Fibroblast of lung (primary cell): ENCODE data around the gene TGM2. TPM values are rescaled to one million over a fixed set of nuclear protein-coding genes. Genes with fewer than 3 reads are reported as not detected.

Experiments used
- DNase-seq, 2 donors: peaks; one replicate each; pipeline versions ENCODE4 v3.0.0 to v3.0.0-alpha.2; 2010; ENCODE audit warnings: low read depth in 2 of 2
- H2AFZ ChIP-seq: 2 replicates; pipeline ENCODE4 v1.5.1; 2012; ENCODE audit warnings: low read length, control low read depth, inconsistent platforms
- H3K27ac ChIP-seq: 2 replicates; pipeline ENCODE4 v1.5.1; 2011; ENCODE audit warnings: low read length, control low read depth; ENCODE audit not compliant: insufficient read depth
- H3K27me3 ChIP-seq: 2 replicates; pipeline ENCODE4 v1.5.1; 2011; ENCODE audit warnings: mild to moderate bottlenecking, low read length; ENCODE audit not compliant: control insufficient read depth, insufficient read depth
- H3K36me3 ChIP-seq: 2 replicates; pipeline ENCODE4 v1.5.1; 2011; ENCODE audit warnings: low read length; ENCODE audit not compliant: control insufficient read depth, insufficient read depth
- H3K4me1 ChIP-seq: 2 replicates; pipeline ENCODE4 v1.5.1; 2011; ENCODE audit warnings: low read length; ENCODE audit not compliant: control insufficient read depth, insufficient read depth; ENCODE audit errors: extremely low read depth
- H3K4me2 ChIP-seq: 2 replicates; pipeline ENCODE4 v1.5.1; 2011; ENCODE audit warnings: low read length, control low read depth; ENCODE audit not compliant: insufficient read depth; ENCODE audit errors: extremely low read depth
- H3K4me3 ChIP-seq, 4 experiments: fragments of 200-600 bp in 1 of 4; sonication (generic) in 1 of 4; replicated peaks in 1 of 4; 2 replicates each; pipeline ENCODE4 v1.5.1; 2011 to 2016; ENCODE audit warnings: low read length in 4 of 4, low read depth in 3 of 4, mild to moderate bottlenecking in 3 of 4, control low read depth in 2 of 4, inconsistent platforms in 1 of 4, mixed read lengths in 1 of 4; ENCODE audit not compliant: insufficient read depth in 1 of 4; ENCODE audit errors: control extremely low read depth in 1 of 4
- H3K79me2 ChIP-seq: 2 replicates; pipeline ENCODE4 v1.5.1; 2012; ENCODE audit warnings: mild to moderate bottlenecking, low read length, inconsistent platforms; ENCODE audit not compliant: control insufficient read depth, insufficient read depth
- H3K9ac ChIP-seq: 2 replicates; pipeline ENCODE4 v1.5.1; 2011; ENCODE audit warnings: mild to moderate bottlenecking, low read length, control low read depth; ENCODE audit not compliant: insufficient read depth
- H3K9me3 ChIP-seq: 2 replicates; pipeline ENCODE4 v1.5.1; 2012; ENCODE audit warnings: low read depth, low read length; ENCODE audit not compliant: control insufficient read depth, insufficient read depth
- H4K20me1 ChIP-seq: 2 replicates; pipeline ENCODE4 v1.5.1; 2011; ENCODE audit warnings: low read length; ENCODE audit not compliant: control insufficient read depth, insufficient read depth; ENCODE audit errors: extremely low read depth
- EZH2 ChIP-seq: IDR thresholded peaks from 2 replicates; pipeline ENCODE4 v1.5.1; 2012; ENCODE audit warnings: low read length, control low read depth, mild to moderate bottlenecking; ENCODE audit errors: missing control alignments
- polyA plus RNA-seq, 2 donors: library from polyadenylated mRNA; depleted of rRNA in 1 of 2; stranded (reverse) in 1 of 2; unstranded in 1 of 2; fragments of >200 nt; gene quantifications; 2 replicates each; pipeline ENCODE4 v1.2.1, GENCODE V29; 2011 to 2012; ENCODE audit warnings: missing spikeins in 1 of 2
- total RNA-seq: library from RNA; depleted of rRNA; stranded (reverse); fragments of >200 nt; gene quantifications from 2 replicates; pipeline ENCODE4 v1.2.1, GENCODE V29; 2014
- TF ChIP-seq, protein P1 (sequence below), 2 donors: IDR thresholded peaks in 1 of 2; conservative IDR thresholded peaks in 1 of 2; 1 replicate in 1 of 2; 2 replicates in 1 of 2; pipeline ENCODE4 v1.5.1; 2011 to 2012; ENCODE audit warnings: low read length in 2 of 2, control low read depth in 1 of 2, inconsistent platforms in 1 of 2, low read depth in 1 of 2, mild to moderate bottlenecking in 1 of 2

Gene TGM2
- total and polyA plus RNA-seq, 2 donors (not counting 1 experiment from before 2014, with no cell fraction given), result 103 to 238 TPM

DNA sequence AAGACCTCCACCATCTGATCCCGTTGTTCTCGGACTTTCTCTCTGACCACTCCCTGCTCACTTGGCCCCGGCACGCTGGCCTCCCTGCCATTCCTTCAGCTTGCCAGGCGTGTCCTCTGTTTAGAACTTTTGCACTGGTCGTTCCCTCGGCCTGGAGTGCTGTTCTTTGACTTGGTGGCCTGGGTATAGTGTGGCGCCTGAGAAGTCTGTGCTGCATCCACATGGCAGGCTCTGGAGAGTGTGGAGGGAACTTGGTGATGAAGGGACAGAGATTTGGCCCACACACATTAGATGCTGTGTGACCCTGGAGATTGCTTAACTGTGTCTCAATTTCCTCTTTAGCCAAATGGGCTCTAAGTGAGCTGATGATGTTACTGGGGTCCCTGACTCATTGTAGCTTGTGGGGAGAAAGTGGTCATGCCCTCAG is 13.0 kb upstream of the TGM2 start:
- Histone ChIP-seq H3K36me3 (no peaks in the 10 kb centered on the region), H3K79me2 (no peaks in the 10 kb centered on the region), H3K9ac (no peak overlapping the region), H3K9me3 (no peaks in the 10 kb centered on the region), H3K4me3 (no peak overlapping the region), H4K20me1 (no peaks in the 10 kb centered on the region), H3K27me3 (no peaks in the 10 kb centered on the region), H3K4me1 (peaks cover 10% of the 10 kb centered on the region), H2AFZ (no peak overlapping the region), H3K27ac (no peak overlapping the region), H3K4me2 (no peak overlapping the region)
- TF ChIP-seq, protein P1, sequence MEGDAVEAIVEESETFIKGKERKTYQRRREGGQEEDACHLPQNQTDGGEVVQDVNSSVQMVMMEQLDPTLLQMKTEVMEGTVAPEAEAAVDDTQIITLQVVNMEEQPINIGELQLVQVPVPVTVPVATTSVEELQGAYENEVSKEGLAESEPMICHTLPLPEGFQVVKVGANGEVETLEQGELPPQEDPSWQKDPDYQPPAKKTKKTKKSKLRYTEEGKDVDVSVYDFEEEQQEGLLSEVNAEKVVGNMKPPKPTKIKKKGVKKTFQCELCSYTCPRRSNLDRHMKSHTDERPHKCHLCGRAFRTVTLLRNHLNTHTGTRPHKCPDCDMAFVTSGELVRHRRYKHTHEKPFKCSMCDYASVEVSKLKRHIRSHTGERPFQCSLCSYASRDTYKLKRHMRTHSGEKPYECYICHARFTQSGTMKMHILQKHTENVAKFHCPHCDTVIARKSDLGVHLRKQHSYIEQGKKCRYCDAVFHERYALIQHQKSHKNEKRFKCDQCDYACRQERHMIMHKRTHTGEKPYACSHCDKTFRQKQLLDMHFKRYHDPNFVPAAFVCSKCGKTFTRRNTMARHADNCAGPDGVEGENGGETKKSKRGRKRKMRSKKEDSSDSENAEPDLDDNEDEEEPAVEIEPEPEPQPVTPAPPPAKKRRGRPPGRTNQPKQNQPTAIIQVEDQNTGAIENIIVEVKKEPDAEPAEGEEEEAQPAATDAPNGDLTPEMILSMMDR (conservative IDR thresholded peaks at IDR 0.05 in 1 of 2, IDR thresholded peaks at IDR 0.05 in 1 of 2; ENCODE audit: low read depth in 1 of 2, low read length in 2 of 2), result no peak
- TF ChIP-seq EZH2, result no peak
- no peak for DNase-seq

- H3K4me3 ChIP-seq, result no peak overlapping the region
- H3K9me3 ChIP-seq, result no peaks in the 10 kb centered on the region
- no peaks in the 10 kb centered on the region for H3K27me3 ChIP-seq
- no peak for TF ChIP-seq EZH2
- TF ChIP-seq, protein P1 (conservative IDR thresholded peaks at IDR 0.05 in 1 of 2, IDR thresholded peaks at IDR 0.05 in 1 of 2; ENCODE audit: low read depth in 1 of 2, low read length in 2 of 2), result no peak
- H3K4me1 ChIP-seq, result peaks cover 13% of the 10 kb centered on the region
- no peak for DNase-seq
- no peaks in the 10 kb centered on the region for H4K20me1 ChIP-seq
- no peak overlapping the region for H3K4me2 ChIP-seq
- H3K36me3 ChIP-seq, result no peaks in the 10 kb centered on the region
- no peak overlapping the region for H3K27ac ChIP-seq
- no peak overlapping the region for H3K9ac ChIP-seq
- H2AFZ ChIP-seq, result no peak overlapping the region
- H3K79me2 ChIP-seq, result no peaks in the 10 kb centered on the region
Observed at GRCh38 chr20:38177201-38177600, 12.1 kb upstream of the TGM2 start.

DNA sequence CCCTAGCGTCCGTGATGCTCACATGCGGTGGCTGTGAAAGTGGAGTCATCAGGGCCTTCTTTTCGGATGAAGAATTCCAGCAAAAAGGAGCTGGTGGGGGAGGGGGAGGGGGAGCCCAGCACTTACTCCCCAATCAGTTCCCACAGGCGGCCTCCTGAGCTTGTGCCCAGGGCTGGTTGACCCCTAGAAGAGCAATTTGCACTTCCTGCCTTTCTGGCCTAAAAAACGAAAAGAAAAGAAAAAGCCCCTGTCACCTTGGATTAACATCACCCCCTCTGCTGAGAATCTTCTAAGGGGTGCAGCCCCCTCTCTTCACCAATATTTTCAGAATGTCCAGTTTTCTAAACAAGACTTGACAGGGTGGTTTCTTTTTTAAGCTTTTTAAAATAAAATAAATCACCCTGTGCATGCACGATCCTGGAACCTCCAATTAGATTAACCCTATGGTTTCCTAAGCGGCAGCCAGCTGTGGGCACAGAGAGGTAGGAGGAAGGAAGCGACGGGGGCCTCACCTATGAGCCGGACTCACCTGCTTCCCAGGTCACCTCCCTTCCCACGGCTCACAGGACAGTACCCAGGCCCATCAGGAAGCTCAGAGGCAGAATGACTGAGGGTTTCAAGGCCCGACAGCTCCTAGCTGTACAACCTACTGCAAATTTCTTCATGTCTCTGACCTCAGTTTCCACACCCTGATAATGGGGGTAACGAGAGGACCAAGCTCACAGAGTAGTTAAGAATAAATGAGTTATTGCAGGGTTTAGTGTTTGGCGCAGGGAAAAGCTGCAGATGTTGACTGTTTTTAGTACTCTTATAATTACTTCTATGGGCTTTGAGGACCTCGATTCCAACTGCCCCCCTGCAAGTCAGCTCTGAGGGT is 10.5 kb upstream of the TGM2 start:
- Histone ChIP-seq H3K27ac (no peak overlapping the region), H2AFZ (no peak overlapping the region), H3K4me2 (no peak overlapping the region), H3K36me3 (no peaks in the 10 kb centered on the region), H4K20me1 (no peaks in the 10 kb centered on the region), H3K4me1 (peaks cover 15% of the 10 kb centered on the region), H3K27me3 (no peaks in the 10 kb centered on the region), H3K9me3 (no peaks in the 10 kb centered on the region), H3K79me2 (no peaks in the 10 kb centered on the region), H3K9ac (no peak overlapping the region), H3K4me3 (no peak overlapping the region)
- DNase-seq, result no peak
- no peak for TF ChIP-seq EZH2
- TF ChIP-seq, protein P1 (conservative IDR thresholded peaks at IDR 0.05 in 1 of 2, IDR thresholded peaks at IDR 0.05 in 1 of 2; ENCODE audit: low read depth in 1 of 2, low read length in 2 of 2), result no peak
